Bronchial epithelial cell (primary cell): ENCODE measurements around the gene TEX26. TPM values are rescaled to one million over a fixed set of nuclear protein-coding genes. Genes with fewer than 3 reads are reported as not detected.

Source experiments
- DNase-seq: peaks from one replicate; pipeline ENCODE4 v3.0.0-alpha.2; 2010; ENCODE audit warnings: low read depth
- FAIRE-seq: peaks from 2 replicates; lab custom pipeline; 2011; peaks lifted over from hg19 to GRCh38; lab: Jason Lieb, UNC
- H3K27me3 ChIP-seq: 2 replicates; pipeline ENCODE4 v1.5.1; 2011; ENCODE audit warnings: low read length; ENCODE audit not compliant: control insufficient read depth, insufficient read depth
- H3K36me3 ChIP-seq: 2 replicates; pipeline ENCODE4 v1.5.1; 2011; ENCODE audit warnings: low read length; ENCODE audit not compliant: control insufficient read depth, insufficient read depth
- H3K4me3 ChIP-seq: 2 replicates; pipeline ENCODE4 v1.5.1; 2011; ENCODE audit warnings: mild to moderate bottlenecking, low read depth, low read length, control low read depth
- total RNA-seq: library from RNA; depleted of rRNA; stranded (reverse); fragments of >200 nt; gene quantifications from 2 replicates; pipeline ENCODE4 v1.2.1, GENCODE V29; 2014
- TF ChIP-seq, protein P1 (sequence below): IDR thresholded peaks from 2 replicates; pipeline ENCODE4 v1.5.1; 2011; ENCODE audit warnings: mild to moderate bottlenecking, moderate library complexity, low read length, control low read depth, inconsistent platforms; ENCODE audit not compliant: insufficient read depth, severe bottlenecking

Gene TEX26
- total RNA-seq, 1 donor from 2014 or later: not detected

DNA sequence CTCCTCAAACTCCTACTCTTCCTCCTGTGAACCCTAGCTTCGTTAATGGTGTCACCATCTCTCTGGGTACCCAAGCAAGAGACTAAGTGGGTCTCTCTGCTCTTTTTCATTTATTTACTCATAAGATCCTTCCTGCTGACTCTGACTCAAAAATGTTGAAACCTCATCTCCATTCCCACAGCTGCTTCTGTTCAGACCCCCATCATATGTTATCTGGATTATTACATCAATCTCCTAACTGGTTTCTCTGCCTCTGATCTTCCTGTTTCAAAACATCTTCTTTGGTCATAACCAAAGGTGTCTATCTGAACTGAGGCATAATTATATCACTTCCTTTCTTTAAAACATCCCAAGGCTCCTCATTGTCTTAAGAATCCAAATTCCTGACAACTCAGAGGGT is 28.4 kb upstream of the TEX26 start:
- Histone ChIP-seq H3K4me3 (no peak overlapping the region), H3K27me3 (peaks cover 10% of the 10 kb centered on the region), H3K36me3 (no peaks in the 10 kb centered on the region)
- DNase-seq: no peak
- no peak for FAIRE-seq
- TF ChIP-seq, protein P1, sequence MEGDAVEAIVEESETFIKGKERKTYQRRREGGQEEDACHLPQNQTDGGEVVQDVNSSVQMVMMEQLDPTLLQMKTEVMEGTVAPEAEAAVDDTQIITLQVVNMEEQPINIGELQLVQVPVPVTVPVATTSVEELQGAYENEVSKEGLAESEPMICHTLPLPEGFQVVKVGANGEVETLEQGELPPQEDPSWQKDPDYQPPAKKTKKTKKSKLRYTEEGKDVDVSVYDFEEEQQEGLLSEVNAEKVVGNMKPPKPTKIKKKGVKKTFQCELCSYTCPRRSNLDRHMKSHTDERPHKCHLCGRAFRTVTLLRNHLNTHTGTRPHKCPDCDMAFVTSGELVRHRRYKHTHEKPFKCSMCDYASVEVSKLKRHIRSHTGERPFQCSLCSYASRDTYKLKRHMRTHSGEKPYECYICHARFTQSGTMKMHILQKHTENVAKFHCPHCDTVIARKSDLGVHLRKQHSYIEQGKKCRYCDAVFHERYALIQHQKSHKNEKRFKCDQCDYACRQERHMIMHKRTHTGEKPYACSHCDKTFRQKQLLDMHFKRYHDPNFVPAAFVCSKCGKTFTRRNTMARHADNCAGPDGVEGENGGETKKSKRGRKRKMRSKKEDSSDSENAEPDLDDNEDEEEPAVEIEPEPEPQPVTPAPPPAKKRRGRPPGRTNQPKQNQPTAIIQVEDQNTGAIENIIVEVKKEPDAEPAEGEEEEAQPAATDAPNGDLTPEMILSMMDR: no peak

DNA sequence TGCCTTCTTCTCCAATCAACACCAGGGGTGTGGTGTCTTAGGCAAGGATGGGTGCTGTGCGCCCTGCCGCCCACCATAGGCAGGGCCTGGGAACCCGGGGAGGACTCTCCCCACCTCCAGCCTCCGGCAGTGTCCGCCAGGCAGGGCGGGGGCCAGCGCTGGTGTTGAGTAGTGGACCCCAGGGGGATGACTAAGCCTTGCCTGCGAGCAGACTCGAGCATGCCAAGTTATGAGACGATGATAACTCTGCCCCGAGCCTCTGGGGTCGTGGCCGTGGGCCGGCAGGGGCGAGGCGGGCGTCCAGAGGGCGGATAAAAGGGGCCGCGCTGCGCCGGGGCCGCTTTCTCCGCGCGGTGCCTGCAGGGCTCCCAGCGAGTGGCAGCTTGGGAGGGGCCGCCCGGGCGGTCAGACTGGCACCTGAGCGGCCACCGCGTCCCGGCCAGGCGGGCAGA is 26.5 kb upstream of the TEX26 start, which contains the start of gene MEDAG:
MEDAG (plus strand) TSS at position 340 of the 452 bp plus-strand sequence. CDS start 245 bp downstream, outside the sequence.
- Histone ChIP-seq H3K4me3 (no peak within 1 kb of the TSS), H3K36me3 (no peaks in the 10 kb centered on the region), H3K27me3 (peaks cover 10% of the 10 kb centered on the region)
- DNase-seq (peak; percentile 18), FAIRE-seq (no peak)
- TF ChIP-seq, protein P1: no peak

DNA sequence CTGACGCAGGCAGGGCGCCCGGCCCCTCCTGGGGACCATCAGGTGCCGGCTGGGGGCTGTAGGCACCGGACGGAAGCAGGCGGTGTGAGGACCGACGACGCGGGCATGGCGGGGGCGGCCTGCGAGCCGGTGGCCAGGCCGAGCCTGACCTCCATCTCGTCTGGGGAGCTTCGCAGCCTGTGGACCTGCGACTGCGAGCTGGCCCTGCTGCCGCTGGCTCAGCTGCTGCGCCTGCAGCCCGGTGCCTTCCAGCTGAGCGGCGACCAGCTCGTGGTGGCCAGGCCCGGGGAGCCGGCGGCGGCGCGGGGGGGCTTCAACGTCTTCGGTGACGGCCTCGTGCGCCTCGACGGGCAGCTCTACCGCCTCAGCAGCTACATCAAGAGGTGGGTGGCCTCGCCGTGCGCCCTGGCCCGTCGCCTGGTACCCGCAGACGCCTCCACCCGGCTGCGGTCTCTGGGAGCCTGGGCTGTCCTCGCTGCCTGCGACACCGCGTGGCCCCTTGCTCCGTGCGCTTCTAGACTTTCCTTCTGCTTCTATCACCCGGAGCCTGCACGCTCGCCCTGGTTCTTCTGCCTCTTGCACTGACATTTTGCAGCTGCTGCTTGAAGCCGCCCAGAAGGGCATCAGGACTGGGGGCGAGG is 25.9 kb upstream of the TEX26 start:
- DNase-seq (no peak), FAIRE-seq (no peak)
- Histone ChIP-seq H3K27me3 (peaks cover 10% of the 10 kb centered on the region), H3K4me3 (no peak overlapping the region), H3K36me3 (no peaks in the 10 kb centered on the region)
- TF ChIP-seq, protein P1: no peak

DNA sequence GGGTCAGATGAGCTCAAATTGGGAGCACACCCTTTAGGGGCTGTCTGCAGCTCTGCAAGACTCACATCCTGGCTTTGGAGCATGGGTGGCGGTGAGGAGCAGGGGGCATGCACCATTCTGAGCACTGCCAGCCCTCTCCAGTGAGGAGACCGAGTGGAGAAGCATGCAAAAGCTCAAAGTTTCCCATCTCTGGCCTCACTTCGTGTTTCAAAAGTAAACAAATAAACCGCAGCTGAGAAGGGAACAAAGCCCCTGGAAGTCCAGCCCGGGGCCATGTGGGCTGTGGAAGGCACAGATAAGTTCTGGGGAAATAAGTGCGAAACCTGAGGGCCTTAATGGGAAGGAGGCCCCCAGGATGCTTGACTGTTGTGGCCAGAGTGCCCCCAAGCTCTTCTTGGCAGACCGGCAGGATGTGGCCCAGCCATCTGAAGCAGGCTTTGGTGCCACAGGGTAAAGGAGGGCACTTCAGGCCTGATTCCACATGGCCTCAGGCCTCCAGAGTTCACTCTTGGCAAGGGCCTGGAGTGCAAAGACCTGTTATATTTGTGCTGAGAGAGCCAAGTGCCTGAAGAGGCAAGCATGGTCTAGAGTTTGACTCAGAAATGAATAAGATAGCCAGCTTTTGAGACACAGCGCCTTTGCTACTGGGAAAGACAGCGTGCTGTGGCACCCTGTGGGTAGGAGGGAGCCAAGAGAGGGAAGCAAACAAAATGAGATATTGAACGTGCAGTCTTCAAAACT is 25.2 kb upstream of the TEX26 start:
- no peak overlapping the region for H3K4me3 ChIP-seq
- TF ChIP-seq, protein P1: no peak
- FAIRE-seq: no peak
- peaks cover 10% of the 10 kb centered on the region for H3K27me3 ChIP-seq
- DNase-seq: peak; percentile 57
- H3K36me3 ChIP-seq: no peaks in the 10 kb centered on the region

DNA sequence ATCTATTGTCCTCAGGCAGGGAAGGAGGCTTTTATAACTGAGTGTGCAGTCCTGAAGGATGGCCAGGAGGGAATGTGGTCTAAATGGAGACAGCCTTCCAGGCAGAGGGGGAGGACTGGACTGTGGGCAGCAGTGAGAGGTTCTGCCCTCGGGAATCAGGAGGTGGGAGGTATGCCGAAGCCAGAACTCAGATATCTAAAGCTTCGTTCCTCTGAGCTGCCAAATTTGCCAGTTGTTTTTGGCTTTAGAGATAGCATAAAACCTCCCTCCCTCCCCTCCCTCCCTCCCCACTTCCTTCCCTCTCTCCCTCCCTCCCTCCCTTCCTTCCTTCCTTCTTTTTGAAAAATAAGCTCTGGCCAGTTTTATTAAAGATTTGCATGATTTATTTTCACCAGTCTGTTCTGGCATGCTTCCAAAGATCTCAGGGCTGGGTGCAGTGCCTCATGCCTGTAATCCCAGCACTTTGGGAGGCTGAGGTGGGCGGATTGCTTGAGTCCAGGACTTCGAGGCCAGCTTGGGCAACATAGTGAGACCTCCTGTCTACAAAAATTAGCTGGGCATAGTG is 24.0 kb upstream of the TEX26 start:
- no peaks in the 10 kb centered on the region for H3K36me3 ChIP-seq
- no peak for DNase-seq
- no peak for FAIRE-seq
- H3K27me3 ChIP-seq: peaks cover 10% of the 10 kb centered on the region
- no peak overlapping the region for H3K4me3 ChIP-seq
- TF ChIP-seq, protein P1: no peak
